Neural cell (in vitro differentiated cells): Measurements from ENCODE around the gene MYO6.

Source experiments
- CTCF ChIP-seq: fragments of 450-650 bp; IDR thresholded peaks from 2 replicates; pipeline ENCODE4 v1.5.1; 2014; ENCODE audit warnings: antibody characterized with exemption, mild to moderate bottlenecking, moderate library complexity; ENCODE audit not compliant: poor library complexity, severe bottlenecking
- EP300 ChIP-seq: fragments of 450-650 bp; conservative IDR thresholded peaks from 2 replicates; pipeline ENCODE4 v1.6.1; 2014; ENCODE audit warnings: antibody characterized with exemption, mild to moderate bottlenecking, moderate library complexity; ENCODE audit not compliant: poor library complexity, severe bottlenecking
- EZH2 ChIP-seq: fragments of 200-600, 300-800 bp; shearing (Covaris generic), sonication (generic); IDR thresholded peaks from 2 replicates; pipeline ENCODE4 v1.6.1; 2014; ENCODE audit warnings: antibody characterized with exemption, low read length, borderline replicate concordance, mild to moderate bottlenecking; ENCODE audit not compliant: insufficient read depth, poor library complexity, severe bottlenecking
- MXI1 ChIP-seq: fragments of 450-650 bp; conservative IDR thresholded peaks from 2 replicates; pipeline ENCODE4 v1.6.1; 2014; ENCODE audit warnings: antibody characterized with exemption, mild to moderate bottlenecking; ENCODE audit not compliant: poor library complexity, severe bottlenecking
- POLR2AphosphoS5 ChIP-seq: IDR thresholded peaks from 2 replicates; pipeline ENCODE4 v1.6.1; 2012
- RAD21 ChIP-seq: fragments of 450-650 bp; conservative IDR thresholded peaks from 2 replicates; pipeline ENCODE4 v1.6.1; 2014; ENCODE audit warnings: antibody characterized with exemption, mild to moderate bottlenecking, moderate library complexity
- REST ChIP-seq: IDR thresholded peaks from 2 replicates; pipeline ENCODE4 v1.6.1; 2012; ENCODE audit warnings: borderline replicate concordance
- SMC3 ChIP-seq: fragments of 450-650 bp; conservative IDR thresholded peaks from 2 replicates; pipeline ENCODE4 v1.6.1; 2014; ENCODE audit warnings: antibody characterized with exemption, mild to moderate bottlenecking, moderate library complexity; ENCODE audit not compliant: poor library complexity
- TAF1 ChIP-seq: IDR thresholded peaks from 2 replicates; pipeline ENCODE4 v1.6.1; 2012; ENCODE audit warnings: low read depth

GRCh38 chr6:75874224-75874623 lies 125.2 kb downstream of the MYO6 start:
- TF ChIP-seq CTCF (no peak), REST (no peak), EP300 (no peak), EZH2 (no peak), POLR2AphosphoS5 (no peak), SMC3 (no peak), MXI1 (no peak), RAD21 (no peak), TAF1 (no peak)
